Stimulated activated CD4-positive, alpha-beta T cell treated with anti-CD3 and anti-CD28 coated beads, Interleukin-15, amount 100 ng/mL, for 24 hours (primary cell): ENCODE results near the gene SYCE1.
"Not testable (repeated sequence)": the region's sequence is repeated elsewhere in the genome, so short reads cannot be mapped to it uniquely, and the experiment has no call there.

Source experiments
- DNase-seq: peaks from one replicate; pipeline ENCODE4 v3.0.0-alpha.2; 2020

Gene SYCE1, protein sequence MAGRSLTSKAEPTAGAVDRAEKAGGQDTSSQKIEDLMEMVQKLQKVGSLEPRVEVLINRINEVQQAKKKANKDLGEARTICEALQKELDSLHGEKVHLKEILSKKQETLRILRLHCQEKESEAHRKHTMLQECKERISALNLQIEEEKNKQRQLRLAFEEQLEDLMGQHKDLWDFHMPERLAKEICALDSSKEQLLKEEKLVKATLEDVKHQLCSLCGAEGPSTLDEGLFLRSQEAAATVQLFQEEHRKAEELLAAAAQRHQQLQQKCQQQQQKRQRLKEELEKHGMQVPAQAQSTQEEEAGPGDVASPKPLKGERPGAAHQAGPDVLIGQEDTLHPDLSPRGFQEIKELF

DNA sequence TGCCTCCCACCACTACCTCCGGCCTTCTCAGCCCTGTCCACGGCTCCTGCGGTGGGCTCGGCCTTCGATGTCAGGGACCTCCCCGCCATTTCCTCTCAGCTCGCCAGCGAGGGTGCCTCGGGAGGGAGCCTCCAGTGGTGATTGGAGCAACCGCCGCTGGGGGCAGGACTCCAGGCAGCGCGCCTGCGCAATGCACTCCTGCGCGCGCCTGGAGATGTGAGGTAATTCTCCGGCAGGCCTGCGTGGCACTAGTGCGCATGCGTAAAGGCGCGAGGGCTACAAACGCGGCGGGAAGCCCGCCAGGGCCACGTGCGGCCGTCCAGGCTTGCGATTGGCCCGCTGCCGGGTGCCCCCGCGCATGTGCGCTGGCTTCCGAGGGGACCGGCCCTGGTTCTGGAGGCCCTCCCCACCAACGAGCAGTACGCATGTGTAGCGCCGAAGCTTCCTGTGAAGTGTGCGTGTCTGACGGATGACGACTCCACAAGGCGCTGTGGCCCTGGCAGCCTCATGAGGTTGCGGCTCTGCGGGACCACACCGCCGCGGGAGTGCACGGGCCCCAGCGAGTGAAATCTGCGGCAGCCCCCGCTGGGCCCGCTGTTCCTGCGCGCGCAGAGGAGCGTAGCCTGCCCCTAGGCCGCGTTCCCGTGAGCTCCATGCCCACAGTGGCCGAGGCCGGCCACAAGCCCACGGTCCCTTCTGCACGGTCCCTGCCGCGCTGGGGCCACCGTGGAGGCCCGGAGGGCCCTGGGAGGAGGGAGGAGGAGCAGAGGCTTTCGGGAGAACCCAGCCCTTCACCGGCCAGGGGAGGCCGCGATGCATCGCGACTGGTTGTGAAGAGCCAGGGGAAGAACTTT lies at the start of gene SYCE1:
SYCE1 (minus strand) TSS at position 143 of the 854 bp plus-strand sequence; CDS start at position 89, 54 bp downstream.
- peak; percentile 18 for DNase-seq

- no peak for DNase-seq
Measured at GRCh38 chr10:133614830-133615580, 49.6 kb upstream of the SYCE1 start.

GRCh38 chr10:133613699-133614098 lies 48.3 kb upstream of the SYCE1 start:
- no peak for DNase-seq

- DNase-seq, result no peak
Measured at GRCh38 chr10:133611079-133611478, 45.7 kb upstream of the SYCE1 start.

- no peak for DNase-seq
Measured at GRCh38 chr10:133608855-133609254, 43.5 kb upstream of the SYCE1 start.

GRCh38 chr10:133603434-133603833 lies 38.1 kb upstream of the SYCE1 start:
- DNase-seq, result not testable (repeated sequence)

GRCh38 chr10:133600657-133601056 lies 35.3 kb upstream of the SYCE1 start:
- DNase-seq, result no peak

- not testable (repeated sequence) for DNase-seq
Measured at GRCh38 chr10:133599869-133600268, 34.5 kb upstream of the SYCE1 start.

DNA sequence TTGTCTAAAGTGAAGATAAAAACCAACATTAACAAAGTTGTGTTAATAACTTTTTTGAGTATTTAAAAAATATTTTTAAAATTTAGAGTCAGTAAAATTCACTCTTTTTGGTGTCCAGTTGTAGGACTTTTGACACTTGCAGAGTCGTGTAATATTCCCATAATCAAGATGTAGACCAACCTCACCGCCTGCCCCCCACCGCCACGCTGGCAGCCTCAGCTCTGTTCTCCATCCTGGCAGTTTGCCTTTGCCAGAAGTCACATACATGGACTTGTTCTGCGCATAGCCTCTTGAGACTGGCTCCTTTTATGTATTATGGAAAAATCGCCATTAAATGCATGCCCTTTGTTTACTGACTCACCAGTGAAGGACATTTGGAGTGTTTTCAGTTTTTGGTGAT lies 27.3 kb upstream of the SYCE1 start:
- DNase-seq, result no peak

GRCh38 chr10:133590970-133591359 lies 25.6 kb upstream of the SYCE1 start:
- DNase-seq, result no peak

DNA sequence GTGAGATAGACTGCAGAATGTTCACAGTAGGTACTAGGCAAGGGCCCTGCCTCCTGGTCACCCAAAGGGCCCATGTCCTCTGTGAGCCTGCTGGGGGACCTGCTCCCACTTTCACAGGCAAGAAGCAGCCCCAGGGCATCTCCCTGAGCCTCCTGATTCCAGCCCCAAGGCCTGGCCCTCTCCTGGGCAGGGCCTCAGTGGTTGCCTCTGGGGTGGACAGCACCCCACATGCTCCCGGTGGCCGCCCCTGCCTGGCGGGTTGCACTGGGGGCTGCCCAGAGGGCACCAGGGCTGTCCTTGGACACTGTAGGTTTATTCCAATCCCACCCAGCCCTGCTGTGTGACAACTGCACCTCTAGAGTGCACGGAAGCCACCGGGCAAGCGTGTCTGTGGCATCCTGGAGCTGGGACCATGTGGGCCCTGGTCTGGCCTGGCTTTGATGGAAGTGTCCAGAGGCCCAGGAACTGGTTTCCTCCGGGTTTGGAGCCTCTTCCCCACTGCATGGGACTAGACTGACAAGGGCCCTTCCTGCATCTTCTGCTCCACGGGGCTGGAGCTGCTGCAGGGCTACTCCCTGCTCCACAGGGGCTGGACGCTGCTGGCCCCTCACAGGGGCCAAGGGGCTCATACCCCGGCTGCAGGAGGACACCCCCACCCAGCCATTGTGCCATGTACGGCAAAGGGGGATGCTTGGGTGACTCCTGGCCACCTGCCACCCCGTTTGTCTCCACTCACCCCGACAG lies 25.0 kb upstream of the SYCE1 start:
- DNase-seq, result no peak

DNA sequence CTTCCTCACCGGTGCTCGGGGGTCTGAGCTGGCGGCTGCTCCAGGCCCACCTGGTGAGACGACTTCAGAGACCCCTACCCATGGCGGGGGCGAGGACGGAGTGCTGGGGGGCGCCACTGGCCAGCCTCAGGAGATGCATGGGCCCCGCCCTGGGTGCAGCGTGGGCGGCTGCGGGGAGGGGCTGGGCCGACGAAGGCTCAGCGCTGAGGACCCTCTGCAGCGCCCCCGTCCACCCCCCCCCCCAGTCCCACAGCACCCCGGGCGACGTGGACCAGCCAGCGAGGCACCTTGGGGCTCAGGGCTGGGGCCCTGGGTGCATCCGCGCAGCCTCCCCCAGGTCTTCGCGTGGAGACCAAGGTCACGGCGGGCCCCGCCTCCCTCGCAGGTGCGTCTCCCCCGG lies 11.7 kb upstream of the SYCE1 start:
- DNase-seq, result not testable (repeated sequence)

DNA sequence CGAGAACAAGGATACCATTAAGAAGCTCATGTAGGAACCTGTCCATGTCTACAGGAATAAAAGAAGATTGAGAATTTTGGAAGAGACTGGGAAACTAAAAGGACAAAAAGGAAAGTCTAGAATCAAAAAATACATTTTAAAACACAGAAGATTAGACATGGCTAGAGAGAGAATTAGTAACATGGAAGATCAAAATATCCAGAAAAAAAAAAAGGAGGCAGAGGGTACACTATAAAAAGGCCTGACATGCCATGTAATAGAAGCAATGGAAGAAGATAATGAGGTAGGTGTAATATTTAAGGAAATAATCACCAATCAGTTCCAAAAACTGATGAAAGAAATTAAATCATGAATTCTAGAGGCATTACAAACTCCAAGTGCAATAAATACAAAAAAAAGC lies 8.1 kb upstream of the SYCE1 start:
- DNase-seq, result not testable (repeated sequence)

- DNase-seq, result not testable (repeated sequence)
Measured at GRCh38 chr10:133572055-133572454, 6.7 kb upstream of the SYCE1 start.

GRCh38 chr10:133569801-133570200 lies 4.4 kb upstream of the SYCE1 start:
- not testable (repeated sequence) for DNase-seq

- DNase-seq, result not testable (repeated sequence)
Measured at GRCh38 chr10:133568831-133569527, 3.6 kb upstream of the SYCE1 start.

DNA sequence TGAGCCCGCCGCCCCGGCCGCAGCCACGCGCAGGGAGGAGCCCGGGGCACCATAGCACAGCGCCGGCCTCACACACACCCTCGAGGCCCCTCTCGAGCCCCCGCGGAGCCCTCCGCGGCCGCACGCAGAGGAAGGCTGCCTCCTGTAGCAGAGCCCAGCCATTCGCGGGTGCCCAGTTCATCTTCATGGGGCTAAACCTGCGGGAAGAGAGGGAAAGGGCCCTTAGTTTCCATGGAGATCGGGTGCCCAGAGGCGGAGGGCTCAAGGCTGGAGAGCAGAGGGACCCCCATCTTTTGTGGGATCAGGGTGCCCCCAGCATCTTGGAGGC lies 2.9 kb upstream of the SYCE1 start:
- DNase-seq, result no peak

GRCh38 chr10:133567609-133568286 lies 2.4 kb upstream of the SYCE1 start:
- DNase-seq, result no peak

- DNase-seq, result no peak
Measured at GRCh38 chr10:133567119-133567518, 1.7 kb upstream of the SYCE1 start.

GRCh38 chr10:133564816-133565215 lies 567 bp downstream of the SYCE1 start:
- no peak for DNase-seq

DNA sequence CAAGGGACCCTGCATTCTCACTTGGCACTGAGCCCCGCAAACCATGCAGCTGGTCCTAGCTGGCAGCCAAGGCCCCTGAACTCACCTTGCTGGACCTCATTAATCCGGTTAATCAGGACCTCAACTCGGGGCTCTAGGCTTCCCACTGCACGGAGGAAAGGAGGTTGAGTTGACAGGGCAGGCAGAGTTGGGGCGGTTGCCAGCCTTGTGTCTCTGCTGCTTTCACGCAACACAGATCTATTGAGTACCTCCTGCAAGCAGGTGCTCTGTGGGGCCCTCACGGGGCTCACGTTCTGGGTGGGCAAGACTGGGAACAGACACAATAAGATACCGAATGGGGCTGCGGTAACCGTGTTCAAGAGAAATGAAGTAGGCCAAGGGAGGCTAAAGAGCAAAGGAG lies 6.2 kb downstream of the SYCE1 start:
- no peak for DNase-seq
